NCI-H2196 treated with DMSO at 0.1 percent for 48 hours (cell line): ENCODE results near the gene IL17C.

ENCODE experiments used
- DNase-seq: peaks from one replicate; lab custom pipeline; 2025; ENCODE audit not compliant: unreplicated experiment; lab: John Stamatoyannopoulos, UW

The IL17C gene

GRCh38 chr16:88645455-88645854, 7.1 kb downstream of the IL17C start:
- no peak for DNase-seq

DNA sequence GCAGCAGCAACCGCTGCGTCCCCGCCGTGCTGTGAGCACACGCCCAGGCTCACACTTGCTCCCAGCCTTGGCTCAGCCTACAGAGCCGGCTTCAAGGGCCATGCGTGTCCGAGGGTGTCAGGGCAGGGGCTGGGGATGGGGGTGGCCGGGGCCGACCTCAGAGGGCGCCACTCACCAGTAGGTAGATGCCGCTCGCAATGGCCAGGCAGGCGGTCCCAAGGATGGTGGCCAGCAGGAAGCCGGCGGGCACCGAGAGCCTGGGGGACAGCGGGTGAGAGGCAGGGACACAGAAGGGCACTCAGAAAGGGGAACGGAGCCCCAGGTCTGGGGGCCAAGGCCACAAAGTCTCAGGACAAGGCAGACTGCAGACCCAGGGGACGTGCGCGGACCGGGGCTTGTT, 7.6 kb downstream of the IL17C start:
- no peak for DNase-seq

GRCh38 chr16:88646345-88647034, 8.1 kb downstream of the IL17C start:
- no peak for DNase-seq

DNA sequence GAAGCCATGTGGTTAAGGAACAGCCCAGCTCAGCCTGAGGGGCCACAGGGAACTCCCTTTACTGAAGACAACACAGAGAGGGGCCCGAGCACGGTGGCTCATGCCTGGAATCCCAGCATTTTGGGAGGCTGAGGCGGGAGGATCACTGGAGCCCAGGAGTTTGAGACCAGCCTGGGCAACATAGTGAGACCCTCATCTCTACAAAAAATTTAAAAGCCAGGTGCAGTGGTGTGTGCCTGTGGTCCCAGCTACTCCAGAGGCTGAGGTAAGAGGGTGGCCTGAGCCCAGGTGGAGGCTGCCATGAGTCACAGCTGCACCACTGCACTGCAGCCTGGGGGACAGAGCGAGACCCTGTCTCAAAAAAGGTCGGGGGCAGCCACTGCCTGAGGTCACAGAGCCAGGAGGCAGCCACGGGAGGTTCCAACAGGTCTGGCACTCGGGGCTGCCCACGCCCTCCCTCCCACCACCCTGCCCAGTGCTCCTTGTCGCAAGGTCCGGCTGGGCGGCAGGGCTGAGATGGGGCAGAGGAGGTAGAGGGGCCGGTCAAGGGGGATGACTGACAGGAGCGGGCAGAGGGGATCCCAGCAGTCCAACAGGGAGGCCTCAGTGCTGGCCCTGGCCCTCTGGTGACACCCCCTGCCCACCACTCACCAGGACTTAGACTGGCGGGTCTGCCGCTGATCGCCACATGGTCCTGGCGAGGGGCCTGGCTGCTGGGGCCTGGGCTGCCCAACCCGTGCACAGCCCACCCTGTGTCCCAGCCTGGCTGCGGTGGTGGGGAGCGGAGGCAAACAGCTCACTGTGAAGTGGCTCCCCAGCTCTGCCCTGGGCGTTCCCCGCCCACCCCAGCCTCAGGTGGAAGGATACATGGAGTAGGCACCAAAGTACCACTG, 9.1 kb downstream of the IL17C start:
- DNase-seq, result no peak

DNA sequence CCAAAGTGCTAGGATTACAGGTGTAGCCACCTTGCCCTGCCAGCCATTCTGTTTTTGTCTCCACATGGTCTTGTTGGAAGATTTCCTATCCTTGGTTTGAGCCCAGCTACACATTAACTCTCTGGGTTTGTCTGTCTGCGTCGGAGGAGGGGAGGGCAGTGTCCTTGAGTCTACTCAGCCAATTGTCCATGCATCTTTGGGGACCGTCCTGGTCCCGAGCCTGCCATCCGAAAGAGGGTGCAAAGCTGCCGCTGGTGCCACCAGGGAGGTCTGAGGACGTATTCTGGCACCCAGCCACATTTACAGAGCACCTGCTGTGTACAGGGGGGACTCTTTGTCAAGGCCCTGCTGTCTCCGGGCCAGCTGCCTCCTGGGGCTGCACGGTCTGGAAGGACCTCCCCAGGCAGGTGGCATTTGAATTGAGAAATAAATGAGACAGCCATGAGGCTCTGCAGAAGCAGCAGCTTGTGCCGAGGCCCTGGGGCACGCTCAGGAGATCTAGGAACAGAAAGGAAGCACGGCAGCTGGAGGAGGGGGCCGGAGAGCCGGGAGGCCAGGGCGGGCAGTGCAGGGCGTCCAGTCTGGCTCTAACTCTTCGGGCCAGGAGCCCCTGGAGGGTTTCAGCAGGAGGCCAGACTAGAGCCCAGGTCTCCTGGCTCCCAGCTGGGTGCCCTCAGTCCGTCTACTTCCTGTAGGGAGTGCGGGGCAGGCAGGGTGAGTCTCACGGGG, 11.0 kb downstream of the IL17C start:
- no peak for DNase-seq

DNA sequence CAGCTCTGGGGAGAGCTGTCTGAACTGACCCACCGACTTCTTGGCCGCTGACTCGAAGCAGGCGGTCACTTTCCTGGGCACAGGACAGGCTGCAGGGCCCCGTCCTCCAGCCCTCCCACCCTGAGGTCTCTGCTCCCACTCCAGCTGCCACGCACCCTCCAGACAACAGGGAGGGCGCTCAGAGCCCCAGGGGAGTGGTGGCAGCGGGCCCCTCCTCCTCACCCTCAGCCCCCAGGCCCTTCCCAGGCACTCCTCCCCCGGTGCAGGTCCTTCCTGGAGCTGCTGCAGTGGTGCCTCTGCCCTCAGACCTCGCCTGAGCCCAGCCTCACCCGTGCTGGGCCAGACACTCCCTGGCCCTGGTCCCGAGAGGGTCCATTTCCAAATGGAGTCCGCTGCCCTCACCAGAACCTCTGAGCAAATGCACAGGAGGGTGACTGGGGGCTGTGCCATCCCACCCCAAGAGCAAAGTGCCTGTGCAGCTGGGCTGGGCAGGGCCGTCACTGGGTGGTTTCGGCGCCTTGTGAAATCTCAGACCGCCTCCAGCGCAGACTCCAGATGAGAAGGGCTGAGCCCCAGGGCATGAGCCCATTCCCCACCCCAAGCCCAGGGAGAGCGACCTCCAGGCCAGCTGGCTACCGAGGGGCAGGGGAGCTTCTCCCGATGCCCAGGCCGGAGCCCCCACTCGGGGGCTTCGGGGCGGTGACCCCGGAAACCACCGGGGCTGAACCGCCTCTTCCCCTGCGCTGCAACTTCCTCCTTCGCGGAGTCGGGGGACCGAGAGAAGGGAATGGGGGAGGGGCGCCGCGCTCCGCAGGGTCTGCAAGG, 11.8 kb downstream of the IL17C start:
- no peak for DNase-seq

GRCh38 chr16:88650749-88651275, 12.4 kb downstream of the IL17C start, which contains the start of gene CYBA:
TSS of gene CYBA (minus strand) at chr16:88651053. CDS start at chr16:88651013, 40 bp downstream.
- no peak for DNase-seq

GRCh38 chr16:88651276-88651988, 13.1 kb downstream of the IL17C start:
- DNase-seq, result no peak

DNA sequence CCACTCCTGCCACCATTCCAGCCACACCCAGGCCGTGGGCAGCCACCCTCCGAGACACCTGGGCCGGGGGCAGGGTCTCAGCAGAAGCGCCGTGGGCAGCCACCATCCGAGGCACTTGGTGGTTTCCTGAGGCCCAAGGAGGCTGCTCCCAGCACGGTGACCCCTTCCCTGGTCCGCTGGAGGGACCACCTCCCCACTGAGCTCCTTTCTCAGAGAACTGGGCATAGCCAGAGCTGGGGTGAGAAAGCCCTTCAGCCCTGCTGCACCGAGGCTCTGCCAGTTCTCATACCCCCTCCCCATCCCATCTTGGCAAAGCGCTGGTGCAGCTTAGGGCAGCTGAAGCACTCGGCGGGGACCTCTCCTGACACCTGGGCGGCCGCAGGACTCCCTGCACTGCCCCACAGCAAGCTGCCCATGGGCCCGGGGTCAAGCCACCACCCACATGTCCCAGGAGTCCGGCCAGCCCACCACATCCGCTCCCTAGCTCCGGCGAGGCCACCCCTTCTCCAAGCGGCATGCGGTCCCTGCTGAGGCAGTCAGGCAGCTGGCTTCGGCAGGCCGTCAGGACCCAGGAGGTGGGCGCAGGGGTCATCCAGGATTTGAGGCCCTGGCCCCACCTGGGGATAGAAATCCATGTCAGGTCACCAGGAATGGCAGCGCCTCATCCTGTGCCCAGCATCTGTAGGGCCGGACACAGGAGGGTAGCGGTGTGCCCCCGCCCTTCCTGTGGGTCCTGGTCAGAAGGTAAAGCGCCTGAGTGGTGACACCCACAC, 13.8 kb downstream of the IL17C start:
- DNase-seq, result no peak

DNA sequence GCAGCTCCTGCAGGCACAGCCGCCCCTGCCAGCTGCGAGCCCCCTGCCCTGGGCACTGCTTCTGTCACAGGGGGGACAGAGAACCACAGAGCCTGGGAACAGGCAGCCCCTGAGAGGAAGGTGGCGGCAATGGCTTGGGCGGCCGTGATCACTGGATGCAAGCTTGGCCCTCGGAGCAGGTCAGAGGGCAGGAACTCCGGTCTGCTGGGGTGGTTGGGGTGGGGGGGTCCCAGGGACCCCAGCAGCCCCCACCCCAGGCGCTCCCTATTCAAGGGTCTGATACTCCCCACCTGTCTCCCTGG, 14.3 kb downstream of the IL17C start:
- no peak for DNase-seq

GRCh38 chr16:88653101-88653500, 14.7 kb downstream of the IL17C start:
- no peak for DNase-seq

DNA sequence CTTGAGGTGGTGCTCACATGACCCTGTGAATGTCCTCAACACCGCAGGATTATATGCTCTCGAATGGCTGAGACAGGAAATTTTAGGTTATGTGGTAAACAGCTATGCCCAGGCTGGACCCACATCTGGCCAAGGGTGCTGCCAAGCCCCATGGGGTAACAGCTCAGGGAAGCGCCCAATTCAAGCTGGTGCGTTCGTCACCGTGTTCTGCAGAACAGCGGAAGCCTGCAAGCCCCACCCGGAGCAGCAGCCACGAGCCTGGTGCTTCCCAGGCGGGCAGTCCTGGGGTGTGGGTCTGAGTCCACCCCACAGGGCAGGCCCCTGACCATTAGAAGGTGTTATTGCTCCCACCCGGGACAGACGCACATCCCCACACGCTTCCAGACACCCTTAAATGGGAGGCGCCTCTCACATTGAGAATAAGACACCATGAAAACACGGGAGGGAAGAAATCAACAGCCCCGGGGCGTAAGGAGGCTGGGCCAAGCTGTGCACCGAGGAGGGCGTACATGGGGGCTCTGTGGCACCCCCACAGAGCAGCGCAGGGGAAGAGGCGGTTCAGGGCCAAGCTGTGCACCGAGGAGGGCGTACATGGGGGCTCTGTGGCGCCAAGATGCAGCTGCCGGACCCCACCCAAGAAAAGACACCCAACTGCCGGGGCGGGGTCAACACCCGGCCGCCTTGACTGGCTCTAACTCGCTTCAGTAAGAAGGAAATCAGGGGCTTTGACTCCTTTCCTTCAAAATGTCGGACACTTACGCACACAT, 15.4 kb downstream of the IL17C start:
- no peak for DNase-seq

GRCh38 chr16:88654363-88655052, 16.1 kb downstream of the IL17C start:
- DNase-seq, result no peak

DNA sequence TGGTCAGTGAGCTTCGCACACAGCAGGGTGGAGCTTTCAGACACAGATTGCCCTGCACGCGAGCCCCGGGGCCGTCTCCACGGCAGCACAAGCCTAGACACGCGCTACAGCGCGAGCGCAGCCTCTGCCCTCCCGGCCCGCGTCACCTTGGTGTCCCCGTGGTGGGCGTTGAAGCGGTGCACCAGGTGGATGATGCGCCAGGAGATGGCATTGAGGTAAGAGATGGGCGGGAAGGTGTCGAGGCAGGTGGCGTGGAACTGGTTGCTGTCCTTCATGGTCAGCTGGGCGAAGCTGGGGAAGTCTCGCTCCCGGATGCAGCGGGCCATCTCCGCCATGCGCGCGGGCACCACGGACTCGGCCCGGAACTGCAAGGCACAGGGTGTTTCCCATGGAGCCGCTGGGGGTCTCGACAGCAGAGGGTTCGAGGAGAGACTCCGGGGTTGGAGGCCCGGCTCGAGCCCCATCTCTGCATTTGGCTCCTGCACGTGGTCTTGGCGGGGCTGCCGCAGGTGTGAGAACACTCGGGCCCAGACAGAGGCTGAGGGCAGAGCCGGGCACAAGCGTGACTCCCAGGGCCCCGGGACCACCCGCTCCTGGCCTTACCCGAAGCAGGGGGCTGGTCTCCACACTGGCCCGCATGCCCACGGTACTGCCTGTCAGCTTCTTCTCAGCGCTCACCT, 16.8 kb downstream of the IL17C start:
- DNase-seq, result no peak

DNA sequence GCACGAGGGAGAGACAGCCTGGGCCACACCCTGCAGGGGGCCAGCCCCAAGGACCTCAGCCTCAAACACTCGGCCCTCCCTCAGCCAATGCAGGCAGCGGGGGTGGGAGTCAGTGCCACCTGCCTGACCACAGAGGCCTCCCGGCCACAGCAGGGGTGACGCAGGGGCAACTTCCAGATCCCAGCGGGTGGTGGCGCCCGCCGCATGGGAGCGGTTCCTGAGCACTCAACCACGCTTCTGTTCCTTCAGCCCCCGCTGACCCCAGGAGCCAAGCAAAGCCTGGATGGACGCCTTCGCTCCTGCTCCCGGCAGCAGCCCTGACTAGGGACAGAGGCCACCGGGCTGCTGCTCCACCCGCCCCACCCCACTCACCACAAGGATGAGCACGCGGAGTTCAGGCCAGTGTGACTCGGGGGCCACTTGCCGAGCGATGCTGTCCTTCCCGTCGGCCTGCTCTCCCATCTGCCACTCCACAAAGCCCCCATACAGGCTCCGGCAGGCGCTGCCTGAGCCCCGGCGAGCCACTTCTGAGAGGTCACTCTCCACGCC, 17.4 kb downstream of the IL17C start:
- no peak for DNase-seq

- DNase-seq, result no peak
Measured at GRCh38 chr16:88656291-88656980, 18.1 kb downstream of the IL17C start.

DNA sequence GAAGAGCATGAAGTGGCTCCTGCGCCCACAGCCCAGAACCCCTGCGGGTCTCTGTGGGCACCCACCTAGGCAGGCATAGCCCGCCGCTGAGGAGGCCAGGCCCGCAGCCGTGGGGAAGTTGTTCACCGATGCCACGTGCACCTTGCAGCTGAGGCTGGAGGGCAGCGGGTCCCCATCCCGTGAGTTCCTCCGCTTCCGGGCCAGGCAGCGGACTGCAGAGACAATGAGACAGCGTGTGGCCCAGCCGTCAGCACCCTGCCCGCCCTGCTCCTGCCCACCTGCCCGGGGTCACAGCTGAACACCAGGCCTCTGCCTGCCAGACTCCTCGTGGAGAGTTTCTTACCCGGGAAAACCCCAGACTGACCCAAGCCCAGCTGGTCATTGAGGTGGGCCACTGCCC, 19.0 kb downstream of the IL17C start:
- DNase-seq, result no peak
